Activated gamma-delta T cell treated with Interleukin-2 at 50 U/mL for 16 hours (primary cell): ENCODE measurements around the gene L2HGDH.
"Not testable (repeated sequence)": the region's sequence is repeated elsewhere in the genome, so short reads cannot be mapped to it uniquely, and the experiment has no call there.

Experiments
- DNase-seq: peaks from one replicate; pipeline ENCODE4 v3.0.0-alpha.2; 2020

The L2HGDH gene

GRCh38 chr14:50338587-50338986, 26.6 kb upstream of the L2HGDH start:
- no peak for DNase-seq

GRCh38 chr14:50335989-50336824, 24.2 kb upstream of the L2HGDH start:
- no peak for DNase-seq

- DNase-seq = no peak
Observed at GRCh38 chr14:50335389-50335788, 23.4 kb upstream of the L2HGDH start.

GRCh38 chr14:50334211-50334610, 22.2 kb upstream of the L2HGDH start:
- DNase-seq = no peak

GRCh38 chr14:50333014-50333509, 21.0 kb upstream of the L2HGDH start:
- no peak for DNase-seq

GRCh38 chr14:50331596-50331995, 19.6 kb upstream of the L2HGDH start:
- no peak for DNase-seq

- DNase-seq = peak; percentile 70
Observed at GRCh38 chr14:50321009-50321660, 9.1 kb upstream of the L2HGDH start.

- DNase-seq = no peak
Observed at GRCh38 chr14:50320283-50320682, 8.3 kb upstream of the L2HGDH start.

GRCh38 chr14:50319721-50320120, 7.7 kb upstream of the L2HGDH start:
- DNase-seq = no peak

GRCh38 chr14:50319293-50319692, 7.3 kb upstream of the L2HGDH start:
- DNase-seq = no peak

- no peak for DNase-seq
Observed at GRCh38 chr14:50318031-50318626, 6.1 kb upstream of the L2HGDH start.

- not testable (repeated sequence) for DNase-seq
Observed at GRCh38 chr14:50314098-50314497, 2.1 kb upstream of the L2HGDH start.

- no peak for DNase-seq
Observed at GRCh38 chr14:50312734-50313054, 665 bp upstream of the L2HGDH start.

GRCh38 chr14:50311337-50311971, 575 bp downstream of the L2HGDH start:
- no peak for DNase-seq

GRCh38 chr14:50310445-50310844, 1.6 kb downstream of the L2HGDH start:
- no peak for DNase-seq

- DNase-seq = no peak
Observed at GRCh38 chr14:50308363-50308915, 3.6 kb downstream of the L2HGDH start.

GRCh38 chr14:50303744-50304471, 8.1 kb downstream of the L2HGDH start:
- DNase-seq = no peak

GRCh38 chr14:50301914-50302313, 10.1 kb downstream of the L2HGDH start:
- DNase-seq = no peak

- DNase-seq = no peak
Observed at GRCh38 chr14:50299585-50299984, 12.4 kb downstream of the L2HGDH start.

GRCh38 chr14:50290306-50290705, 21.7 kb downstream of the L2HGDH start:
- no peak for DNase-seq

- DNase-seq = no peak
Observed at GRCh38 chr14:50288146-50288545, 23.9 kb downstream of the L2HGDH start.

GRCh38 chr14:50285861-50286260, 26.2 kb downstream of the L2HGDH start:
- no peak for DNase-seq
